Measurements from ENCODE around the gene RIMBP2.
"Not testable (repeated sequence)": the region's sequence is repeated elsewhere in the genome, so short reads cannot be mapped to it uniquely, and the experiment has no call there.

The RIMBP2 gene

DNA sequence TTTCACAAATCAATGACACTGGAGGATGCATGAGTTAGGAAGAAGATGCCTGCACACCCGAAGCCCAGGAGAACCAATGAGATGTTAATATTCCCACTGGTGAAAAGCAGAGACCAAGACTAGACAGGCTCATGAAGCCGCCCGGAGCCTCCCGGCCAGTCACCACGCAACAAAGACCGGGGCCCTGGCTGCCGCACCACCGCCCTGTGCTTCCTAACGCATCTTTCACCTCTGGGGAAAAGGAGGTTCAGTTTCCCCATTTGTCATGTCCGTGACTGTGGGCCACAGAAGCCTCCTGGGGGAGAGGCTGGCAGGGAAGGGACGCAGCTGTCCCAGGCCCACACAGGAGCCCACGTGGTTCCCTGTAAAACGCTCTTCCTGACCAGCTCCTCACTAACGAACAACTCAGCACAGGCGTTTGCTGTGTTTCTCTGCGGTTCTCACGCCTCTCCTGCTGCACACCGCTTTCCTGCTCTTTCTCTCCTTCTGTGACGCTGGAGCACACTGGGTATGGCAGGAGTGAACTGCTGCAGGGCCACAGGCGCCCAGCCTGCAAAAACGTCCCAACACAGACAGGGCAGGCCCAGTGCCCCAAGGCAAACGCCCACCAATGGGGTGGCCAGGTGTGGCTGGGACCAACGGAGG lies 10.8 kb downstream of the RIMBP2 start:
- no peak for DNase-seq

- no peak for DNase-seq
Measured at GRCh38 chr12:130704606-130705005, 11.5 kb downstream of the RIMBP2 start.

GRCh38 chr12:130703733-130704375 lies 12.2 kb downstream of the RIMBP2 start:
- no peak for DNase-seq

- no peak for DNase-seq
Measured at GRCh38 chr12:130702966-130703732, 12.9 kb downstream of the RIMBP2 start.

DNA sequence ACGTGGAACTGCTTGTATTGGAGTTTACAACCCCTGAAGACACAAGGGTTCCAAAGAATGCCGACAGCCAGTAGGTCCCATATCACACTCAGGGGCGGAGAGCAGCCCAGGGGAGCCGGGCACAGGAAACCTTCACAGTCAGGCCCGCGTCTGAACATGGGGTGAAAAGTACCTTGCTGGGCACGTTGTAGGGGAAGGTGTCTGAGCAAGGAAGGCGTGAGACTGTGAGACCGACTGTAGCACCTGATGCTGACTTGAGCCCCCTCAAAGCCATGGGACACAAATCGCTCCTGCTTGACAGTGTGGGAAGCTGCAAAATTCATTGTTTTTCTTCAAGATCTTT lies 14.7 kb downstream of the RIMBP2 start:
- no peak for DNase-seq

DNA sequence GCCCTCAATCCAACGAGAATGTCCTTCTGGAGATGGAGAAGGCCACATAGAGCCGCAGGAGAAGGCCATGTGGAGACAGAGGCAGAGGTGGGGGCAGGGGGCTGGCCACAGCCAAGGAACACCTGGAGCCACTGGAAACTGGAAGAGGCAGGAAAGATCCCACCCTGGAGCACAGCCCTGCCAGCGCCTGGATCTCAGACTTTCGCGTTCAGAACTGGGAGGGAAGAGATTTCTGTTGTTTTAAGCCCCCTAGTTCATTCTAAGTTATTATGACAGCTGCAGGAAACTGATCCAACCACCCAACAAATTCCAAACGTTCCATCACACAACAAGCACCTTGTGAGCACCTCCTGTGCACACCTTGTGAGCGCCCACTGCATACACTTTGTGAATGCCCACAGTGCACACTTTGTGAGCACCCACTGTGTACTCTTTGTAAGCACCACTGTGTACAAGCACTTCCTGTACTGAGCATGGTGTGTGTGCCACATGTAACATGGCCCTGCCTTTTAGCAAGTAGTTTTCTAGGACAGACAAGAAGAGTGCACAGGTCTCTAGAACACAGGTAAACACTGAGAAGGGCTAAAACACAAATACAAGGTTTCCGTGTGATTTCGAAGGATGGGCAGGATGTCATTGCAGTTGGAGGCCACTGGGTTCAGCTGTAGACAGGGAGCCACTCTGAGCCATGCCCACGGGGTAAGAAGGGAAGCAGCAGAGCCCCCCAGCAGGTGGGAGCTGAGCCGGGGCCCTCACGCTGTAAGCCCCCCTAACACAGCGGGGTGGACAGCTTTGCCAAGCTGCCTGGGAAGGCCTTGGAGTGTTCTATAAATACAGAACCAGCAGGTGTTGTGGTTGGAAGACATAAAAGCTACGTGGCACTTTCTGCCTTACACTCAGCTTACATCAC lies 15.4 kb downstream of the RIMBP2 start:
- no peak for DNase-seq

DNA sequence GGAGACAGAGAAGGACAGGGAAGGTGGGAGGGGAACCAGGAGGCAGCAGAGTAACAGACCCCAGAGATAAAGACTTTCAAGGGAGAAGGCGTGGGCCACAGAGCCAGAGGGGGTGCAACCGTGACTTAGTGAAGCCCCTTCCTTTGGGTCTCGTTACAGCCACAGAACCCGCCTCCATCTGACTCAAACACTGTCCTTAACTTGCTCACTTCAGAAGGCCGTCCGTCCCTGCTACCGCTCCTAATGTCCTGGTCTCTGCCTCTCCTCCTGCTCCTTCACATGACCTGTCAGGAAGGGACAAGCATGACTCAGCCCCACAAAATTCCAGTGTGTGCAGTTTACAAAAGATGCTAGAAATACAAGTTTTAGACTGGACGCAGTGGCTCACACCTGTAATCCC lies 18.0 kb downstream of the RIMBP2 start:
- DNase-seq, result no peak

- no peak for DNase-seq
Measured at GRCh38 chr12:130696379-130697100, 19.6 kb downstream of the RIMBP2 start.

GRCh38 chr12:130695061-130695460 lies 21.0 kb downstream of the RIMBP2 start:
- no peak for DNase-seq

DNA sequence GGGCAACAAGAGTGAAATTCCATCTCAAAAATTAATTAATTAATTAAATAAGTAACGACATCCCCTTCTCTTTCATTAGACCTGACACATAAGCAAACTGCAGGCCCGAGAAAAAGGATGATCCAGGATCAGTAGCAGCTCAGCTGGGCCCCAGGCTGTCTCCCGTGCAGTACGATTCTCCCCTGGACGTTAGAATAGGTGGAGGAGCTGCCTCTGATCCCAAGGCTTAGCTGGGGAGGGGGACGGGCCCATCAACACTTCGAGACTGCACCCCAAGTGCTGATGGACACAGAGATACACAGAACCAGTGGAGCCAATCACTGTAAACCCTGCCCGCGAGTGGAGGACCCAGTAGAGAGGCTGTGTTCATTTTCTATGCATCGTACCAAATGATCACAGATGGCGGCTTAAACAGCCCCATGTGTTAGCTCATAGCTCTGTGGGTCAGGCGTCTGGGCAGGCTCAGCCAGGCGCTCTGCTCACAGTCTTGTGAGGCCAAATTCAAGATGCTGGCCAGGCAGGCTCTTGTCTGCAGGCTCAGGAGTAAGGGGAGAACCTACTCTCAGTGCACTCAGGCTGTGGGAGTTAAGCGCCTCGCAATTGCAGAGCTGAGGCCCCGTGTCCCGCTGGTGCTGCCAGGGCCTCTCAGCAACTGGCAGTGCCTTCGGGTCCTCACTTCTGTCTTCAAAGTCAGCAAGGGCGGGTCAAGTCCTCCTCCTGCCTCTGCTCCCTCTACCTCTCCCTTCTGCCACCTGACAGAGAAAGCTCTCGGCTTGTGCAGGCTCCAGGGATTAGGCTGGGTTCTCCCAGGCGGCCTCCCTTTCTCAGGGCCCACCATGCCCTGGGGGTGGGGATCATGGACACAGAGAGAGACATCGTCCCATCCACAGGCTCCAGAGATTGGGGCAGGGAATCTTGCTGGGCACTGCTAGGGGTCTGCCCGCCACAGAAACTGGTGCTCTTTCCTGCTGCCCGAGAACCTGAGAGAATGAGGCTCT lies 26.4 kb downstream of the RIMBP2 start:
- DNase-seq, result no peak

DNA sequence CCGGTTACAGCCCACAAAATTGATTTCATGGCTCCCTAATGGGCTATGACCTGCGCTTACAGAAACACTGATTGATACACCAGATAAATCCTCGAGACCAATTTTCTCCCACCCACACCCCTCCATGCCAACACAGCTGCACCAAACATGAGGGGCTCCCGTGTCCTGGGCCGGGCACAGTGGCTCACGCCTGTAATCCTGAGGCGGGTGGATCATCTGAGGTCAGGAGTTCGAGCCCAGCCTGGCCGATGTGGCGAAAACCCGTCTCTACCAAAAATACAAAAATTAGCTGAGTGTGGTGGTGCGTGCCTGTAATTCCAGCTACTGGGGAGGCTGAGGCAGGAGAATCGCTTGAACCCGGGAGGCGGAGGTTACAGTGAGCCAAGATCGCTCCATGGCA lies 27.1 kb downstream of the RIMBP2 start:
- not testable (repeated sequence) for DNase-seq

- no peak for DNase-seq
Measured at GRCh38 chr12:130687796-130688778, 28.0 kb downstream of the RIMBP2 start.

DNA sequence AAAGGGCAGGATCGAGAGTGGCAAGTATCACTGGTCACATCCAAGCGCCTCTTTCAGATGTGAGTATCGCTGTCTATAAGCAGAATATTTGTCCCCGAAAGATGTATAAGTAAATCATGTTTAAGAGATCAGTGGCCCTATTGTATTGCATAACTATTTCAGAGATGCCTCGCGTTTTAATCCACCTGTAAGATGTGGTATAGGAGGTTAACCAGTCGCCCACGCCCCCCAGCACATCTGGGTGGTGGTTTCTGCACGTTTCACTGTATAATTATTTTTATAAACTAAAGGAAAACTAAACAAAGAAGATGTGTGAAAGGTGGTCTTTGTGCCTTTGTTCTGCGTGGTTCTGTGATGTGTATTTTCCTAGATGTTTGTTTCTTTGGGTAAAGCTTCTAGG lies 28.9 kb downstream of the RIMBP2 start:
- no peak for DNase-seq

- no peak for DNase-seq
Measured at GRCh38 chr12:130686511-130686991, 29.5 kb downstream of the RIMBP2 start.

DNA sequence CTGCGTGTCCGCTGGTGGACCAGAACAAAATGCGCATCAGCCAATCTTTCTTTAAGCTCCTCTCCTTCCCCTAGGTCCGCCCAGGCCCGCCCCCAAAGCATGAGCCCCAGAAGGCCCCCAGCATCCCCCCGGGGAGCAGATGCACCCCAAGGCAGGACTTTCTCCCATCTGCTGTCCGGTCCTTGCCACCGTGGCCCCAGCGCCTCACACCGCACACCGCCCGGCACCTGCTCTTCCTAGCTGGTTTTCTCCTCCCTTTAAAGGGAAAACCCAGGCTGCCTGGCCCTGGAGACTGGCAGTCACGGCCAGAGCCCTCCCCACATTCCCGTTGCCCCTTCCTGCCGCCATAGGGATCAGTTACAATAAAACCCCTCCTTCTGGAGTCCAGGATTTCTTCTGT lies 30.2 kb downstream of the RIMBP2 start:
- DNase-seq, result no peak

DNA sequence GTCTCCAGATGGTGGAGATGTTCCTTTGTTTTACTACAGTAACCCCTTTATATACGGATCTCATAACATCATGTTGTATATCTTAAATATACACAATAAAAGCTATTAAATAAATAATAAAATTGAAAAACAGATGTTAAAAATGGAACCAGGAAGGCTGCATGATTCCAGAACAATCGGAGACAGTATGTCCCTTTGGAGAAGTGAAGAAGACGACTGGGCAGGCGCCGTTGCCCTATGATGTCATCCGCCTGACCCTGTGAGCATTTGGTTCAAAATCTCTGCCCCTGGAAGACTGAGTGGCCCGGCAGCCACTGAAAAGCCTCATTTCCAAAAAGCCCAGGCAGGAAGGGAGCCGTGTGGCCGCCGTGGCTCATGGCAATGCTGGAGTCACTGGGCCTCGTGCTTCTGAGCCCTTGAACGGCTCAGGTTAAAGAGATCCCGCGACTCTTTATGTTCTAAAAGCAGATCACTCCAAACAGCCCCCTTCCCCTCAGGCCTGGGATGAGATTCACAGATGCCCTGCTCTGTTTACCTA lies 30.8 kb downstream of the RIMBP2 start:
- DNase-seq, result no peak

DNA sequence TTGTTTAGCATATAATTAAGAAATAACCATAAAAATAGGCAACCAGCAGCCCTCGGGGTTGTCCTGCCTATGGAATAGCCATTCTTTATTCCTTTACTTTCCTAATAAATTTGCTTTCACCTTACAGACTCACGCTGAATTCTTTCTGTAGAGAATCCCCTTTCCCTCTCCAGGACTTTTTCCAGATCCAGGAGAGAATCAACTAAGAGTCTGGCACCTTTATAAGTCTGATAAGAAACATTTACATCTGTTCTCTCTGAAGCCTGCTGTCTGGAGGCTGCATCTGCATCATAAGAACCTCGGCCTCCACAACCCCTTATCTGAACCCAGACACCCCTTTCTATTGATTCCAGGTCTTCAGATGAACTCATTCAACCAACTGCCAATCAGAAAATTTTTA lies 32.3 kb downstream of the RIMBP2 start:
- DNase-seq, result no peak

DNA sequence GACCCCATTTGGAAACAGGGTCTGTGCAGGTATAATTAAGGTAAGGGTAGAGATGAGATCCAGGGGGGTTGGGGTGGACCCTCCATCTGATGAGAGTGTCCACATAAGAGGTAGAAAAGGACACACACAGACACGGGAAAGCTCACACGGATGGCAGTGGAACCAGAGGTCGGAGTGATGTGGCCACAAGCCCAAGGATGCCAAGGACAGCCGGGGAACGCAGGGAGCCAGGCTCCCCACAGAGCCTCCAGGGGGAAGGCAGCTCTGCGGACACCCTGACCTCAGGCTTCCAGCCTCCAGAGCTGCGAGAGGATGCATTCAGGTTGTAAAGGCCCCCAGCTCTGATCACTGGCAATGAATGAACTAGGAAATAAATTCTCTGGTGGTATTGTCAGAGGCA lies 33.0 kb downstream of the RIMBP2 start:
- no peak for DNase-seq

DNA sequence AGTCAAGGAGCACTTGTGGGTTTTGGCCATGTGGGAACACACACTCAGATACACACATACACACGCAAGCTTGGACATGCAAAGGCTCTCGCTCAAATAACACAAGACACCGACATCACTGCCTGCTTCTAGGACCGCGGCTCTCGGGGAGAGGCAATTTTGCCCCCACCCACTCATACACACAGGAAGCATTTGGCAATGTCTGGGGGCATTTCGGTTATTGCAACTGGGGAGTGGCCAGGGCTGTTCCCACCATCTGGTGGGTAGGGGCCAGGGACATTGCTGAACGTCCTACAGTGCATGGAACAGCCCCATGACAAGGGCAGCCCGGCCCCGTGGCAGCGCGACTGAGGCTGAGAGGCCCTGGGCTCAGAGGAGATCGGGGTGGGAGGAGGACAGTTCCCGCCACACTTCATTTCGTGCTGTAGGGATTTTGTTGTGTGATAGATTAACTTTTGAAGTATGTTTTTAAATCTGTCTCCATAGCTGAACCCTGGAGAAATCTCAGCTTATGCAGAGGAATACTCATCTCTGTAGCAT lies 35.6 kb downstream of the RIMBP2 start:
- DNase-seq, result peak; percentile 19
